NCI-H446 (cell line): ENCODE results near the gene PRDM16.

Experiments used
- DNase-seq, 2 experiments: peaks; one replicate each; lab custom pipeline; 2025; lab: John Stamatoyannopoulos, UW

PRDM16 gene

GRCh38 chr1:3207217-3207848 lies 138.3 kb downstream of the PRDM16 start:
- no peak for DNase-seq

- no peak for DNase-seq
These were observed 139.8 kb downstream of the PRDM16 start for GRCh38 chr1:3208819-3209200.

GRCh38 chr1:3209201-3209600 lies 140.2 kb downstream of the PRDM16 start:
- DNase-seq = no peak

GRCh38 chr1:3211582-3212375 lies 142.8 kb downstream of the PRDM16 start:
- no peak for DNase-seq

GRCh38 chr1:3212453-3213355 lies 143.7 kb downstream of the PRDM16 start:
- no peak for DNase-seq

GRCh38 chr1:3213730-3214129 lies 144.7 kb downstream of the PRDM16 start:
- no peak for DNase-seq

GRCh38 chr1:3215198-3216014 lies 146.4 kb downstream of the PRDM16 start:
- DNase-seq = no peak

GRCh38 chr1:3216015-3216391 lies 147.0 kb downstream of the PRDM16 start:
- no peak for DNase-seq

- no peak for DNase-seq
These were observed 148.2 kb downstream of the PRDM16 start for GRCh38 chr1:3217181-3217641.

GRCh38 chr1:3217979-3218679 lies 149.1 kb downstream of the PRDM16 start:
- DNase-seq = no peak

- no peak for DNase-seq
These were observed 150.2 kb downstream of the PRDM16 start for GRCh38 chr1:3219005-3219790.

- no peak for DNase-seq
These were observed 150.9 kb downstream of the PRDM16 start for GRCh38 chr1:3219791-3220467.

GRCh38 chr1:3221112-3222041 lies 152.4 kb downstream of the PRDM16 start:
- DNase-seq = no peak

GRCh38 chr1:3222042-3222692 lies 153.2 kb downstream of the PRDM16 start:
- DNase-seq = no peak

- no peak for DNase-seq
These were observed 156.7 kb downstream of the PRDM16 start for GRCh38 chr1:3225661-3226060.

- no peak for DNase-seq
These were observed 157.2 kb downstream of the PRDM16 start for GRCh38 chr1:3226191-3226590.

GRCh38 chr1:3226701-3227350 lies 157.8 kb downstream of the PRDM16 start:
- DNase-seq = no peak

GRCh38 chr1:3227351-3227704 lies 158.3 kb downstream of the PRDM16 start:
- no peak for DNase-seq
